H1 (cell line): ENCODE measurements around the gene GAK. TPM values are rescaled to one million over a fixed set of nuclear protein-coding genes. Genes with fewer than 3 reads are reported as not detected.

Experiments used
- CBX5 ChIP-seq: fragments of 300-800, 300-1000 bp; sonication (generic); IDR thresholded peaks from 2 replicates; pipeline ENCODE4 v1.7.1; 2016; ENCODE audit warnings: antibody characterized with exemption, low read length, low read depth
- SIRT6 ChIP-seq: IDR thresholded peaks from one replicate; pipeline ENCODE4 v1.7.1; 2012; ENCODE audit warnings: low read length, inconsistent platforms
- polyA plus RNA-seq, 7 experiments: library from polyadenylated mRNA; depleted of rRNA in 3 of 7; stranded (reverse) in 5 of 7; unstranded in 2 of 7; fragments of >200 nt in 5 of 7; fragments of 200-250 nt in 2 of 7; gene quantifications; 1 replicate in 5 of 7; 2 replicates in 1 of 7; 4 replicates in 1 of 7; pipeline versions ENCODE4 v1.2.1 to v1.2.3, GENCODE V29; 2011 to 2013; ENCODE audit warnings: missing spikeins in 2 of 7, mixed read lengths in 2 of 7
- total RNA-seq: library from RNA; stranded (reverse); fragmentation: NEBNext Ultra II Directional; extraction: Animal tissue kit (Norgen Biotek cat#: 25700); gene quantifications from 2 replicates; pipeline ENCODE4 v1.2.1, GENCODE V29; 2021

GAK gene
- total and polyA plus RNA-seq, 2 of the 8 experiments (the other 6 are each of a cell fraction or from before 2014, with no cell fraction given) = 31.5 to 70.8 TPM

- TF ChIP-seq SIRT6 (no peak), CBX5 (no peak)
These were observed at the start of gene GAK, which contains the start of gene TMEM175 (continued) for GRCh38 chr4:931960-932712.
